Epithelial cell of esophagus (primary cell): ENCODE data around the gene PTTG1IP2.

ENCODE experiments used
- DNase-seq: peaks from one replicate; pipeline ENCODE4 v3.0.0; 2010; ENCODE audit warnings: low read depth
- H3K4me3 ChIP-seq: 2 replicates; pipeline ENCODE4 v1.5.1; 2011; ENCODE audit warnings: mild to moderate bottlenecking, low read length, control low read depth
- CTCF ChIP-seq: IDR thresholded peaks from 2 replicates; pipeline ENCODE4 v1.5.1; 2011; ENCODE audit warnings: low read depth, mild to moderate bottlenecking, low read length, control low read depth, inconsistent platforms; ENCODE audit not compliant: insufficient read depth; ENCODE audit errors: missing control alignments

The PTTG1IP2 gene

GRCh38 chr7:90502539-90502938 is 33.1 kb downstream of the PTTG1IP2 start:
- TF ChIP-seq CTCF = no peak
- no peak for DNase-seq
- no peak overlapping the region for H3K4me3 ChIP-seq

GRCh38 chr7:90503367-90503766 is 33.9 kb downstream of the PTTG1IP2 start:
- no peak for TF ChIP-seq CTCF
- H3K4me3 ChIP-seq = no peak overlapping the region
- no peak for DNase-seq

- TF ChIP-seq CTCF = no peak
- DNase-seq = no peak
- H3K4me3 ChIP-seq = no peak overlapping the region
These were observed 38.3 kb downstream of the PTTG1IP2 start for GRCh38 chr7:90507692-90508091.

- no peak for DNase-seq
- no peak overlapping the region for H3K4me3 ChIP-seq
- TF ChIP-seq CTCF = no peak
These were observed 42.3 kb downstream of the PTTG1IP2 start for GRCh38 chr7:90511776-90512175.

GRCh38 chr7:90512821-90513254 is 43.4 kb downstream of the PTTG1IP2 start:
- no peak for DNase-seq
- TF ChIP-seq CTCF = no peak
- no peak overlapping the region for H3K4me3 ChIP-seq

- TF ChIP-seq CTCF = no peak
- H3K4me3 ChIP-seq = no peak overlapping the region
- DNase-seq = no peak
These were observed 46.8 kb downstream of the PTTG1IP2 start for GRCh38 chr7:90516257-90516656.

- DNase-seq = no peak
- no peak overlapping the region for H3K4me3 ChIP-seq
These were observed 49.2 kb downstream of the PTTG1IP2 start for GRCh38 chr7:90518630-90519029.

More at GRCh38 chr7:90518630-90519029, 49.2 kb downstream of the PTTG1IP2 start:
- no peak for TF ChIP-seq CTCF
